Prostate gland (tissue), 2 donors: Measurements from ENCODE around the gene FOLR2. TPM values are rescaled to one million over a fixed set of nuclear protein-coding genes. Genes with fewer than 3 reads are reported as not detected.

ENCODE experiments used
- DNase-seq: peaks from one replicate; pipeline ENCODE4 v3.0.0-alpha.2; 2019; ENCODE audit warnings: low spot score
- H3K27ac ChIP-seq, 2 donors: fragments of 200-600 bp; sonication (generic); 2 replicates each; pipeline ENCODE4 v1.5.1; 2017 to 2019
- H3K27me3 ChIP-seq: fragments of 200-600 bp; sonication (generic); replicated peaks from 2 replicates; pipeline ENCODE4 v1.5.1; 2019; ENCODE audit not compliant: insufficient read depth
- H3K36me3 ChIP-seq, 2 donors: fragments of 200-600 bp; sonication (generic); 1 replicate in 1 of 2; 2 replicates in 1 of 2; pipeline versions ENCODE4 v1.5.1 to v1.8.1; 2017 to 2019
- H3K4me1 ChIP-seq: fragments of 200-600 bp; sonication (generic); replicated peaks from 2 replicates; pipeline ENCODE4 v1.5.1; 2019
- H3K4me3 ChIP-seq, 2 donors: fragments of 200-600 bp; sonication (generic); 2 replicates each; pipeline ENCODE4 v1.5.1; 2017 to 2019
- H3K9me3 ChIP-seq: fragments of 200-600 bp; sonication (generic); 2 replicates; pipeline ENCODE4 v1.5.1; 2017
- CTCF ChIP-seq, 4 experiments: fragments of 200-600 bp in 2 of 4; fragments of 450-650 bp in 2 of 4; sonication (generic) in 2 of 4; IDR thresholded peaks; 1 replicate in 3 of 4; 2 replicates in 1 of 4; pipeline ENCODE4 v1.5.1; 2016 to 2019; ENCODE audit warnings: antibody characterized with exemption in 4 of 4, mild to moderate bottlenecking in 2 of 4, moderate library complexity in 2 of 4
- POLR2A ChIP-seq: fragments of 450-650 bp; IDR thresholded peaks from one replicate; pipeline ENCODE4 v1.6.1; 2016; ENCODE audit warnings: antibody characterized with exemption, mild to moderate bottlenecking
- POLR2AphosphoS5 ChIP-seq: sonication (generic); formaldehyde crosslinking; IDR thresholded peaks from one replicate; pipeline ENCODE4 v1.6.1; 2017; ENCODE audit warnings: antibody characterized with exemption
- WGBS: methylation state at CpG from one replicate; pipeline ENCODE4 v1.1.5; 2018; 5-methylcytosine and 5-hydroxymethylcytosine counted together
- intact Hi-C: fragments of 100-400 bp; cut with DNase I; formaldehyde crosslinking; loops from one replicate; pipeline ENCODE4 v1.14.2; 2022
- total RNA-seq, 2 donors: library from RNA; depleted of rRNA; stranded (reverse); fragments of >200 nt; gene quantifications; one replicate each; pipeline ENCODE4 v1.1.0, GENCODE V29; 2016

FOLR2 gene
- total RNA-seq, 2 donors from 2014 or later = 0.87 to 23.9 TPM

GRCh38 chr11:72221386-72222075 is 4.9 kb downstream of the FOLR2 start:
- Histone ChIP-seq H3K9me3 (no peaks in the 10 kb centered on the region), H3K27me3 (no peaks in the 10 kb centered on the region), H3K27ac (peak overlapping the region; percentile 98 to 99), H3K4me3 (no peak overlapping the region), H3K36me3 (no peaks in the 10 kb centered on the region), H3K4me1 (peaks cover 8% of the 10 kb centered on the region)
- TF ChIP-seq POLR2AphosphoS5 = no peak
- no peak for TF ChIP-seq CTCF (IDR thresholded peaks at IDR 0.05)
- no peak for TF ChIP-seq POLR2A
- intact Hi-C loops = loop anchor here (2.0 to 10.0 kb wide), 2 partner anchors 109 to 187 kb away; partner anchors contain the start of gene ANAPC15
- WGBS = 83% methylated on average over 7 of the region's 7 CpGs
- DNase-seq = no peak

GRCh38 chr11:72222106-72222891 is 5.7 kb downstream of the FOLR2 start:
- Histone ChIP-seq H3K27me3 (no peaks in the 10 kb centered on the region), H3K27ac (peak overlapping the region; percentile 98 to 99), H3K4me1 (peaks cover 8% of the 10 kb centered on the region), H3K4me3 (peak overlapping the region; percentile 85 to 86), H3K9me3 (no peaks in the 10 kb centered on the region), H3K36me3 (no peaks in the 10 kb centered on the region)
- intact Hi-C loops = loop anchor here (2.0 to 10.0 kb wide), 2 partner anchors 109 to 187 kb away; partner anchors contain the start of gene ANAPC15
- TF ChIP-seq POLR2AphosphoS5 (no peak), CTCF (IDR thresholded peaks at IDR 0.05) (no peak), POLR2A (no peak)
- WGBS = 57% methylated on average over 6 of the region's 6 CpGs
- no peak for DNase-seq

GRCh38 chr11:72222907-72223614 is 6.5 kb downstream of the FOLR2 start:
- H3K4me3 ChIP-seq = peak overlapping the region; percentile 85 to 86
- peak overlapping the region; percentile 98 to 99 for H3K27ac ChIP-seq
- H3K9me3 ChIP-seq = no peaks in the 10 kb centered on the region
- intact Hi-C loops = loop anchor here (2.0 to 10.0 kb wide), 2 partner anchors 110 to 188 kb away; partner anchors contain the start of gene ANAPC15
- WGBS = 0% methylated on average over 47 of the region's 47 CpGs
- no peaks in the 10 kb centered on the region for H3K36me3 ChIP-seq
- peak; percentile 94 for DNase-seq
- H3K27me3 ChIP-seq = no peaks in the 10 kb centered on the region
- TF ChIP-seq POLR2A (peak; percentile 72), CTCF (IDR thresholded peaks at IDR 0.05) (peak in 3 of 4 experiments; percentile 46 to 69 (median 65)), POLR2AphosphoS5 (peak; percentile 92)
- peaks cover 8% of the 10 kb centered on the region for H3K4me1 ChIP-seq

- Histone ChIP-seq H3K36me3 (peaks cover 4 to 8% of the 10 kb centered on the region in 2 donors), H3K27ac (peak overlapping the region; percentile 98 to 99), H3K27me3 (no peaks in the 10 kb centered on the region), H3K4me1 (peaks cover 8% of the 10 kb centered on the region), H3K4me3 (peak overlapping the region; percentile 85 to 86), H3K9me3 (no peaks in the 10 kb centered on the region)
- WGBS = under 1% methylated on average over 80 of the region's 84 CpGs
- peak; percentile 72 for DNase-seq
- intact Hi-C loops = loop anchor here (2.0 to 10.0 kb wide), 2 partner anchors 111 to 189 kb away; partner anchors contain the start of gene ANAPC15
- TF ChIP-seq POLR2A = no peak
These were observed 7.3 kb downstream of the FOLR2 start for GRCh38 chr11:72223615-72224563.
